Karpas-422 (cell line): ENCODE measurements around the gene NRIP3. TPM values are rescaled to one million over a fixed set of nuclear protein-coding genes. Genes with fewer than 3 reads are reported as not detected.
"Not testable (repeated sequence)": the region's sequence is repeated elsewhere in the genome, so short reads cannot be mapped to it uniquely, and the experiment has no call there.

Source experiments
- DNase-seq: peaks from one replicate; pipeline ENCODE4 v3.0.0-alpha.2; 2015
- H2AFZ ChIP-seq: fragments of 200-600 bp; sonication (generic); 2 replicates; pipeline ENCODE4 v1.6.1; 2014; ENCODE audit warnings: antibody characterized with exemption, low read length, mixed read lengths
- H3K27ac ChIP-seq: fragments of 200-600 bp; sonication (generic); 2 replicates; pipeline ENCODE4 v1.5.1; 2014; ENCODE audit warnings: mild to moderate bottlenecking, low read length, moderate library complexity
- H3K27me3 ChIP-seq: fragments of 200-600 bp; sonication (generic); 2 replicates; pipeline ENCODE4 v1.6.1; 2014; ENCODE audit warnings: low read length, mixed read lengths
- H3K36me3 ChIP-seq: fragments of 200-600 bp; sonication (generic); 2 replicates; pipeline ENCODE4 v1.6.1; 2014; ENCODE audit warnings: low read length, mixed read lengths; ENCODE audit not compliant: insufficient read depth
- H3K4me1 ChIP-seq: fragments of 200-600 bp; sonication (generic); 2 replicates; pipeline ENCODE4 v1.6.1; 2014; ENCODE audit warnings: mild to moderate bottlenecking, low read length, mixed read lengths
- H3K4me2 ChIP-seq: fragments of 200-600 bp; sonication (generic); 2 replicates; pipeline ENCODE4 v1.6.1; 2014; ENCODE audit warnings: low read length, low read depth, mild to moderate bottlenecking; ENCODE audit not compliant: poor library complexity, severe bottlenecking
- H3K4me3 ChIP-seq: fragments of 200-600 bp; sonication (generic); 2 replicates; pipeline ENCODE4 v1.5.1; 2014; ENCODE audit warnings: mild to moderate bottlenecking, antibody characterized with exemption, low read length, mixed read lengths
- H3K79me2 ChIP-seq: fragments of 200-600 bp; sonication (generic); 2 replicates; pipeline ENCODE4 v1.6.1; 2014; ENCODE audit warnings: mild to moderate bottlenecking, low read length, mixed read lengths
- H3K9ac ChIP-seq: fragments of 200-600 bp; sonication (generic); 2 replicates; pipeline ENCODE4 v1.6.0; 2014; ENCODE audit warnings: low read length
- H3K9me2 ChIP-seq: fragments of 200-600 bp; sonication (generic), shearing (Covaris generic); replicated peaks from 2 replicates; pipeline ENCODE4 v1.6.0; 2014; ENCODE audit warnings: mild to moderate bottlenecking, low read length, moderate library complexity; ENCODE audit not compliant: insufficient read depth
- H3K9me3 ChIP-seq: fragments of 300-700, 200-600 bp; sonication (generic); 2 replicates; pipeline ENCODE4 v1.6.1; 2014; ENCODE audit warnings: low read length, mixed read lengths
- H4K20me1 ChIP-seq: fragments of 200-600 bp; sonication (generic); 2 replicates; pipeline ENCODE4 v1.6.1; 2014; ENCODE audit warnings: mild to moderate bottlenecking, antibody characterized with exemption, low read length, low read depth; ENCODE audit not compliant: insufficient read depth
- total RNA-seq: library from RNA; depleted of rRNA; stranded (reverse); fragments of >200 nt; shearing (Covaris generic); gene quantifications from 2 replicates; pipeline ENCODE4 v1.2.3, GENCODE V29; 2014; ENCODE audit warnings: low replicate concordance

NRIP3 gene
- total RNA-seq, 1 experiment from 2014 or later = not detected

DNA sequence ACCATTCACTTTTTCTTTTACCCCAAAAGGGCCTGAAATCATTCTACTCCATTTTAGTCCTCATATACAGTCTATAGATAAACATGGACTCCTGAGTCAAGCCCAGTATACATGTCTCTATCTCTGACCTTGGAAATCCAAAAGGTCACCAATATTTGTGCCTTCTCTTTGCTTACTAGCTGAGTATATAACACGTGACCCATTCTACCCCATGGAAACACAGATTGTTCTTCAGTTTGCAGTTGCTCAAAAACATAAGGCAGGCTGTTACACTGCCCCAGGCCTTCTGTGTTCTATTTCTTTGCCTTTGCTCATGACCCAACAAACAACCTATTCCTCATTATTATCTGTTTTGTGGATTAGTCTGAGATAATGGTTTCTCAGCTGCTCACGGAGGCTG lies 5.8 kb downstream of the NRIP3 start:
- Histone ChIP-seq H3K27ac (no peak overlapping the region), H3K79me2 (no peaks in the 10 kb centered on the region), H3K36me3 (no peaks in the 10 kb centered on the region), H3K4me1 (no peaks in the 10 kb centered on the region), H3K9me2 (no peaks in the 10 kb centered on the region), H4K20me1 (no peaks in the 10 kb centered on the region), H3K9me3 (no peaks in the 10 kb centered on the region), H2AFZ (no peak overlapping the region), H3K9ac (no peak overlapping the region), H3K4me2 (no peak overlapping the region), H3K27me3 (no peaks in the 10 kb centered on the region), H3K4me3 (no peak overlapping the region)
- DNase-seq = no peak

DNA sequence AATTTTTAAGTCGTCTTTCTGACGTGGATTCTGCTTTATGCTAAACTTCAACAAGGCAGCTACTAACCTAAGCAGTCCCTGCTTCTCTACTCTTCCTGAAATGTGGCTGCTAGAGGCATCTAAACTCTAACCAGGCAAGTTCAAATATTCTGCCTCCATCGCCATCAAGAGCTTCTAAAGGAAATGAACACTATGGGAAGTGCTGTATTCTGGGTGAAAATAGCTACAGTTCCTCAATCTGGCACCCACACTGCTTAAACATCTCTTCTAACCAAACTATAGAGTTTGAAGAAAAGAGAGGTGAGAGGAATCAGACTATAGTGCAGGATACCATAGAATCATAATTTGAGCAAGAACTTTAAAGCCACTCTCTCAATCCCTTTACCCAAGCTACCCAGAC lies 6.3 kb downstream of the NRIP3 start:
- Histone ChIP-seq H3K4me2 (no peak overlapping the region), H3K9ac (no peak overlapping the region), H3K27ac (no peak overlapping the region), H3K36me3 (no peaks in the 10 kb centered on the region), H3K4me1 (no peaks in the 10 kb centered on the region), H3K4me3 (no peak overlapping the region), H3K9me3 (no peaks in the 10 kb centered on the region), H4K20me1 (no peaks in the 10 kb centered on the region), H3K79me2 (no peaks in the 10 kb centered on the region), H3K9me2 (no peaks in the 10 kb centered on the region), H2AFZ (no peak overlapping the region), H3K27me3 (no peaks in the 10 kb centered on the region)
- no peak for DNase-seq

DNA sequence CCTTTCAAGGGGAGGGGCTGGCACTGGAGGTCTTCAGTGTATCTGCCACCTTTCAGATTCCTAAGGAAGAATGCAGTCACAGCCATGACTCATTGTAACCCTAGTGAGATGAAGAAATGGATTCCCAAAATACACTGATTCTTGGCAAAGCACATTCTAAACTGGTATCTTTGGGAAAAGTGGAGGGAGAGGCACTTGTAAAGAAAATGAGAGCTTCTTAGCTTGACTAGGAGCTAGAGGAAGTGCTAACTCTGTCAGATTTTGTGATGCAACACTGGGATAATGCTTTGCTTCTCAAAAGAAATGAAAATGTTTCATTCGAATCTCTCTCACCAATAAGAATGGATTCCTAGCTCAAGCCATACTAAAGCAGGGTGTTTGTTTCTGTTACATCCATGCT lies 14.3 kb downstream of the NRIP3 start:
- Histone ChIP-seq H3K9me3 (no peaks in the 10 kb centered on the region), H3K27ac (no peak overlapping the region), H3K9ac (no peak overlapping the region), H4K20me1 (no peaks in the 10 kb centered on the region), H3K9me2 (no peaks in the 10 kb centered on the region), H3K4me2 (no peak overlapping the region), H3K36me3 (no peaks in the 10 kb centered on the region), H3K79me2 (no peaks in the 10 kb centered on the region), H2AFZ (no peak overlapping the region), H3K4me1 (no peaks in the 10 kb centered on the region), H3K27me3 (no peaks in the 10 kb centered on the region), H3K4me3 (no peak overlapping the region)
- no peak for DNase-seq

DNA sequence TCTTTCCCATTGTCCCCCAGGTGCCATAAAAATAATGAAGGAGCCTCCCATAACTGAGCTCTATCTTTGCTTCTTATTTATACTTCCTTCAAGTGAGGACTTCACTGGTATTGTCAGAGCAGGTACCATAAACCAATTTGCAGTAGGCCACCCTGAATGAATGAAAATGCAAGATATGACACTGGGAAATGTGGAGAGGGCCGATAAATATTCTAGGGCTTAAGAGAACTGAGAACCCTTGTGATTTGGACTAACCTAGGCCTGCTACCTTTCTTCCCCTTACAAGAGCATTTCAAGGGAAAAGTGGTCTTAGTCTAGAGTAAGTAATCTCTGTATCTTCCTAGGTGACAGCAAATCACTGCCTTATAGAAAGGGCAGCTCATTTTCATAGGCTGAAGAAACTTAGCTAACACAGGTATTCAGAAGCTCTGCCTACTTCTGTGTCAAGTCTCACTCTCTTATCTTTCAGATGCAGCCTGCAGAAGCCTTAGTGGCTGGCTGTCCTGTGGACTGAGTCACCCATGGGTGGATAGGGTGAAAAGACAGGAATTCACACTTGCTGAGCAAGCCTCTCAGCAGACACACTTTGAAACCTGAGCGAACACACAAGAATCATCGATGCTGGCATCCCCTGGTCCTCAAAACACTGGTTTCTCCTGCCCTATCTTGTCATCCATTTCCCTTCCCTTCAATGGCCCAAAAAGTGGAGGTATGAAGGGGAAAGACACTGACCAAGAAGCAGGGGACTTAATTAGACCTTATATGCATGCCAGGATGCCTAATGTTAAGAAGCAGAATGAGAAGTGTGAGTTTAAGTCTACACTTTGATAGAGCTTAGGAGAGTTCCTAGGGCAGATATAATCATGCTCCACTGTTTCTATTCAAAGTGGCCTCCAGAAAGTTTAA lies 15.2 kb downstream of the NRIP3 start:
- Histone ChIP-seq H3K79me2 (no peaks in the 10 kb centered on the region), H3K9ac (no peak overlapping the region), H3K4me2 (no peak overlapping the region), H3K36me3 (no peaks in the 10 kb centered on the region), H2AFZ (no peak overlapping the region), H3K4me1 (no peaks in the 10 kb centered on the region), H3K4me3 (no peak overlapping the region), H3K9me3 (no peaks in the 10 kb centered on the region), H3K27ac (no peak overlapping the region), H4K20me1 (no peaks in the 10 kb centered on the region), H3K27me3 (no peaks in the 10 kb centered on the region), H3K9me2 (no peaks in the 10 kb centered on the region)
- DNase-seq = no peak

DNA sequence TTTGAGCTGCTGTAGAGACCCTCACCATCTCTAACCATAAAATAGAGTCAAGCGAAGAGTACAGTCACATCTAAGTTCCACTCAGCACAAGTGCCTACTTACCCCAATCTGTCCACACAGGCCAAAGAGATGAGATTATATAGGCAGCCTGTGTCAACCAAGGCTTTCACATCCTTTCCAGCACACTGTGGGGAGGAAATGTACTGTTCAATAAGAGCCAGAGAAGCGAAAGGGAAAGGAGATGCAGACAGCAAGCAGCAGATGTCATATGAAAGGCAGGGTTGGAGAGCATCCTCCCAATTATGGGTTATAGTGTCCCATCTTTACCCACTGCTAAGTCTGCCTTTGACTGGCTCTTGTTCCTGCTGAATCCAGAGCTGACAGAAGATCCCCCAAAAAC lies 16.4 kb downstream of the NRIP3 start:
- H3K9me2 ChIP-seq = no peaks in the 10 kb centered on the region
- no peaks in the 10 kb centered on the region for H3K9me3 ChIP-seq
- no peaks in the 10 kb centered on the region for H3K4me1 ChIP-seq
- no peaks in the 10 kb centered on the region for H3K79me2 ChIP-seq
- no peak overlapping the region for H3K9ac ChIP-seq
- no peak for DNase-seq
- H2AFZ ChIP-seq = no peak overlapping the region
- no peak overlapping the region for H3K4me3 ChIP-seq
- H3K36me3 ChIP-seq = no peaks in the 10 kb centered on the region
- H3K4me2 ChIP-seq = no peak overlapping the region
- H4K20me1 ChIP-seq = no peaks in the 10 kb centered on the region
- no peak overlapping the region for H3K27ac ChIP-seq
- H3K27me3 ChIP-seq = no peaks in the 10 kb centered on the region

DNA sequence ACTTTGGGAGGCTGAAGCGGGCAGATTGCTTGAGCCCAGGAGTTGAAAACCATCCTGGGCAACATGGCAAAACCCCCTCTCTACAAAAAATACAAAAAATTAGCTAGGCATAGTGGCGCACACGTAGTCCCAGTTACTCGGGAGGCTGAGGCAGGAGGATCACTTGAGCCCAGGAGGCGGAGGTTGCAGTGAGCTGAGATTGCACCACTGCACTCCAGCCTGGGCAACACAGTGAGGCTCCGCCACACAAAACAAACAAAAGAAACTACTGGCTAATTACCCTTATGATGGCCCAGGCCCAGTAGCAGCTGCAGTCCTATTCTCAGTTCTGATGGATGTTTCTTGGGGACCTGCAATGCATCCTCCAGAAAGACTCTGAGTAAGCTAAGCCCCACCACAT lies 17.0 kb downstream of the NRIP3 start:
- not testable (repeated sequence) for H3K4me3 ChIP-seq, DNase-seq, H3K9me3 ChIP-seq, H3K4me1 ChIP-seq, H3K27me3 ChIP-seq, H3K79me2 ChIP-seq, H4K20me1 ChIP-seq, H3K9me2 ChIP-seq, H3K27ac ChIP-seq, H2AFZ ChIP-seq, H3K4me2 ChIP-seq, H3K9ac ChIP-seq, H3K36me3 ChIP-seq

DNA sequence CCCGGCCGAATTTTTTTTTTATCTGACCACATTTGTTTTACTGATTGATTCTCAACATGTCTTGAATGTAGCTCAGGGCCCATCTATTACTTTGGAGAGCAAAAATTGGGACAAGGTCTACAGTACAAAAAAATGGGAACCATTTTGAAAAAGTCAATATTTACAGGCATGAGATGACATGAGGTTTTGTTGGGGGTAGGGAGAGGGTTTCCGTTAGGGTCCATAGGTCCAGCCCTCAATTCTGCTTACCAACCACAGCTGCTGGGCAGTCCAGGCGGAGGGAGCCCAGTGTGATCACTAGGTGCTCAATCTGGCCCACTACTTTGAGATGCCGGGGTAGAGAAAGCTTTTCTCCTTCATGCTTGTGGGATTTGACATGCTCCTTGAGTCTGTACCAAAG lies 18.3 kb downstream of the NRIP3 start:
- Histone ChIP-seq H3K9me2 (no peaks in the 10 kb centered on the region), H4K20me1 (no peaks in the 10 kb centered on the region), H3K27me3 (no peaks in the 10 kb centered on the region), H3K79me2 (no peaks in the 10 kb centered on the region), H3K4me1 (no peaks in the 10 kb centered on the region), H3K4me3 (no peak overlapping the region), H3K9me3 (no peaks in the 10 kb centered on the region), H2AFZ (no peak overlapping the region), H3K27ac (no peak overlapping the region), H3K36me3 (no peaks in the 10 kb centered on the region), H3K9ac (no peak overlapping the region), H3K4me2 (no peak overlapping the region)
- DNase-seq = no peak

DNA sequence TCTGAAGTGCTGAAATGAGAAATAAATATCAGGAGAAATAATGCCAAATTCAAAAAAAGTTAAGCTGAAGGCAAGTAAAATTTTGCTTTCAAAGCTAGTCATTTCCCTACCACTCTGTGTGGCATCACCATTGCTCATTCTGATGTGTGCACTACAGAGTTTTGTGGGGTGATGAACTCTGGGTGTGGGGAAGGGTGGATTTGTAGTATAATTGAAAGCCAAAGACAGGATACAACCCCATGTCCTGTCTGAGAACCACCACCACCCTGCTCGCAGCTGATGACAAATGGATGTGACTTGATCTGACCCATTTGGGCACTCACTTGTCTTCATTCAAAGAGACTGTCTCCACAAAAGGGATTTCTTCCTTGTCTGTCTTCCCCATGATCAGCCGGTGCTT lies 20.2 kb downstream of the NRIP3 start:
- DNase-seq = no peak
- Histone ChIP-seq H4K20me1 (no peaks in the 10 kb centered on the region), H3K9ac (no peak overlapping the region), H3K36me3 (no peaks in the 10 kb centered on the region), H3K79me2 (no peaks in the 10 kb centered on the region), H3K9me3 (no peaks in the 10 kb centered on the region), H3K4me1 (no peaks in the 10 kb centered on the region), H3K4me3 (no peak overlapping the region), H3K27me3 (no peaks in the 10 kb centered on the region), H3K9me2 (no peaks in the 10 kb centered on the region), H3K27ac (no peak overlapping the region), H2AFZ (no peak overlapping the region), H3K4me2 (no peak overlapping the region)
